ENCODE data around the gene ANKRD53. TPM values are rescaled to one million over a fixed set of nuclear protein-coding genes. Genes with fewer than 3 reads are reported as not detected.
A peak's percentile ranks its signal among the peaks of the same experiment; 100 is the strongest.

Gene ANKRD53
- polyA plus RNA-seq, 1 of the 3 experiments (the other 2 are of a cell fraction) = 0.58 TPM

GRCh38 chr2:71001981-71002570 lies 23.6 kb downstream of the ANKRD53 start:
- ChIA-PET CTCF (interaction anchor here (0.9 to 2.2 kb wide), 13 partner anchors 9 to 155 kb away, joined by 3 to 15 read pairs (median 4); partner anchors contain the start of genes ANKRD53 and NAGK), POLR2A (interaction anchor here (1.6 kb wide), 1 partner anchor 66 kb away, joined by 8 read pairs; the partner anchor contains the start of gene NAGK)
- H3K9me2 ChIP-seq = no peaks in the 10 kb centered on the region
- H2AFZ ChIP-seq (ENCODE audit: low read depth) = no peak overlapping the region
- no peak for TF ChIP-seq TCF12 (IDR thresholded peaks at IDR 0.05)
- no peak for TF ChIP-seq ELF1 (IDR thresholded peaks at IDR 0.05)
- TF ChIP-seq, protein P1, sequence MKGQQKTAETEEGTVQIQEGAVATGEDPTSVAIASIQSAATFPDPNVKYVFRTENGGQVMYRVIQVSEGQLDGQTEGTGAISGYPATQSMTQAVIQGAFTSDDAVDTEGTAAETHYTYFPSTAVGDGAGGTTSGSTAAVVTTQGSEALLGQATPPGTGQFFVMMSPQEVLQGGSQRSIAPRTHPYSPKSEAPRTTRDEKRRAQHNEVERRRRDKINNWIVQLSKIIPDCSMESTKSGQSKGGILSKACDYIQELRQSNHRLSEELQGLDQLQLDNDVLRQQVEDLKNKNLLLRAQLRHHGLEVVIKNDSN (IDR thresholded peaks at IDR 0.05; ENCODE audit: borderline replicate concordance, low read depth) = no peak
- TF ChIP-seq RFX5 (IDR thresholded peaks at IDR 0.05; ENCODE audit: low read length) = no peak
- no peak for TF ChIP-seq MEF2A (IDR thresholded peaks at IDR 0.05; ENCODE audit: borderline replicate concordance, low read depth)
- TF ChIP-seq FOSL2 (IDR thresholded peaks at IDR 0.05; ENCODE audit: borderline replicate concordance, low read depth) = no peak
- no peak for TF ChIP-seq YY1 (IDR thresholded peaks at IDR 0.05; ENCODE audit: low read depth)
- TF ChIP-seq EP300 (IDR thresholded peaks at IDR 0.05; ENCODE audit: borderline replicate concordance in 1 of 2, low read depth in 1 of 2, low read length in 1 of 2) = no peak
- TF ChIP-seq SMC3 (IDR thresholded peaks at IDR 0.05; ENCODE audit: low read depth, low read length) = no peak
- no peak for TF ChIP-seq FOXJ3 (CRISPR knock-in tag; IDR thresholded peaks at IDR 0.05)
- no peak for TF ChIP-seq FOXM1 (IDR thresholded peaks at IDR 0.05; ENCODE audit: low read depth)
- no peak for TF ChIP-seq TEAD4 (IDR thresholded peaks at IDR 0.05; ENCODE audit: borderline replicate concordance, insufficient read depth)
- no peak for TF ChIP-seq NFIC (IDR thresholded peaks at IDR 0.05; ENCODE audit: borderline replicate concordance)
- TF ChIP-seq, protein P2, sequence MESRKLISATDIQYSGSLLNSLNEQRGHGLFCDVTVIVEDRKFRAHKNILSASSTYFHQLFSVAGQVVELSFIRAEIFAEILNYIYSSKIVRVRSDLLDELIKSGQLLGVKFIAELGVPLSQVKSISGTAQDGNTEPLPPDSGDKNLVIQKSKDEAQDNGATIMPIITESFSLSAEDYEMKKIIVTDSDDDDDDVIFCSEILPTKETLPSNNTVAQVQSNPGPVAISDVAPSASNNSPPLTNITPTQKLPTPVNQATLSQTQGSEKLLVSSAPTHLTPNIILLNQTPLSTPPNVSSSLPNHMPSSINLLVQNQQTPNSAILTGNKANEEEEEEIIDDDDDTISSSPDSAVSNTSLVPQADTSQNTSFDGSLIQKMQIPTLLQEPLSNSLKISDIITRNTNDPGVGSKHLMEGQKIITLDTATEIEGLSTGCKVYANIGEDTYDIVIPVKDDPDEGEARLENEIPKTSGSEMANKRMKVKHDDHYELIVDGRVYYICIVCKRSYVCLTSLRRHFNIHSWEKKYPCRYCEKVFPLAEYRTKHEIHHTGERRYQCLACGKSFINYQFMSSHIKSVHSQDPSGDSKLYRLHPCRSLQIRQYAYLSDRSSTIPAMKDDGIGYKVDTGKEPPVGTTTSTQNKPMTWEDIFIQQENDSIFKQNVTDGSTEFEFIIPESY (IDR thresholded peaks at IDR 0.05; ENCODE audit: borderline replicate concordance, low read depth) = no peak
- TF ChIP-seq, protein P3, sequence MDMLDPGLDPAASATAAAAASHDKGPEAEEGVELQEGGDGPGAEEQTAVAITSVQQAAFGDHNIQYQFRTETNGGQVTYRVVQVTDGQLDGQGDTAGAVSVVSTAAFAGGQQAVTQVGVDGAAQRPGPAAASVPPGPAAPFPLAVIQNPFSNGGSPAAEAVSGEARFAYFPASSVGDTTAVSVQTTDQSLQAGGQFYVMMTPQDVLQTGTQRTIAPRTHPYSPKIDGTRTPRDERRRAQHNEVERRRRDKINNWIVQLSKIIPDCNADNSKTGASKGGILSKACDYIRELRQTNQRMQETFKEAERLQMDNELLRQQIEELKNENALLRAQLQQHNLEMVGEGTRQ (IDR thresholded peaks at IDR 0.05; ENCODE audit: borderline replicate concordance, low read depth, low read length) = no peak
- TF ChIP-seq, protein P4, sequence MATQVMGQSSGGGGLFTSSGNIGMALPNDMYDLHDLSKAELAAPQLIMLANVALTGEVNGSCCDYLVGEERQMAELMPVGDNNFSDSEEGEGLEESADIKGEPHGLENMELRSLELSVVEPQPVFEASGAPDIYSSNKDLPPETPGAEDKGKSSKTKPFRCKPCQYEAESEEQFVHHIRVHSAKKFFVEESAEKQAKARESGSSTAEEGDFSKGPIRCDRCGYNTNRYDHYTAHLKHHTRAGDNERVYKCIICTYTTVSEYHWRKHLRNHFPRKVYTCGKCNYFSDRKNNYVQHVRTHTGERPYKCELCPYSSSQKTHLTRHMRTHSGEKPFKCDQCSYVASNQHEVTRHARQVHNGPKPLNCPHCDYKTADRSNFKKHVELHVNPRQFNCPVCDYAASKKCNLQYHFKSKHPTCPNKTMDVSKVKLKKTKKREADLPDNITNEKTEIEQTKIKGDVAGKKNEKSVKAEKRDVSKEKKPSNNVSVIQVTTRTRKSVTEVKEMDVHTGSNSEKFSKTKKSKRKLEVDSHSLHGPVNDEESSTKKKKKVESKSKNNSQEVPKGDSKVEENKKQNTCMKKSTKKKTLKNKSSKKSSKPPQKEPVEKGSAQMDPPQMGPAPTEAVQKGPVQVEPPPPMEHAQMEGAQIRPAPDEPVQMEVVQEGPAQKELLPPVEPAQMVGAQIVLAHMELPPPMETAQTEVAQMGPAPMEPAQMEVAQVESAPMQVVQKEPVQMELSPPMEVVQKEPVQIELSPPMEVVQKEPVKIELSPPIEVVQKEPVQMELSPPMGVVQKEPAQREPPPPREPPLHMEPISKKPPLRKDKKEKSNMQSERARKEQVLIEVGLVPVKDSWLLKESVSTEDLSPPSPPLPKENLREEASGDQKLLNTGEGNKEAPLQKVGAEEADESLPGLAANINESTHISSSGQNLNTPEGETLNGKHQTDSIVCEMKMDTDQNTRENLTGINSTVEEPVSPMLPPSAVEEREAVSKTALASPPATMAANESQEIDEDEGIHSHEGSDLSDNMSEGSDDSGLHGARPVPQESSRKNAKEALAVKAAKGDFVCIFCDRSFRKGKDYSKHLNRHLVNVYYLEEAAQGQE (IDR thresholded peaks at IDR 0.05; ENCODE audit: low read depth, low read length) = no peak
- no peak for TF ChIP-seq RXRA (IDR thresholded peaks at IDR 0.05; ENCODE audit: borderline replicate concordance, low read depth)
- no peak for TF ChIP-seq RAD21 (IDR thresholded peaks at IDR 0.05; ENCODE audit: low read length)
- TF ChIP-seq EZH2phosphoT487 (IDR thresholded peaks at IDR 0.05; ENCODE audit: borderline replicate concordance, low read depth) = no peak
- TF ChIP-seq POLR2AphosphoS5 (IDR thresholded peaks at IDR 0.05; ENCODE audit: low read depth, low read length) = no peak
- 56% methylated on average over 9 of the region's 11 CpGs for WGBS (ENCODE audit: low lambda C conversion rate)
- no peaks in the 10 kb centered on the region for H4K20me1 ChIP-seq (ENCODE audit: insufficient read depth)
- no peaks in the 10 kb centered on the region for H3K9me3 ChIP-seq
- no peak overlapping the region for H3K4me2 ChIP-seq
- H3K4me1 ChIP-seq (ENCODE audit: control insufficient read depth in 1 of 2, insufficient read depth in 2 of 2, low read depth in 1 of 2, low read length in 1 of 2) = peaks cover 0 to 3% of the 10 kb centered on the region in 2 experiments; a peak in 1 of 4 replicates
- no peak overlapping the region for H3K4me3 ChIP-seq (ENCODE audit: low read depth in 2 of 2, low read length in 1 of 2)
- no peaks in the 10 kb centered on the region; the same call in 1 of the 2 replicates for H3K27me3 ChIP-seq (ENCODE audit: insufficient read depth)
- DNase-seq = peak; percentile 32
- H3K79me2 ChIP-seq (ENCODE audit: insufficient read depth) = no peaks in the 10 kb centered on the region
- no peaks in the 10 kb centered on the region for H3K36me3 ChIP-seq (replicated peaks in 1 of 2; ENCODE audit: control insufficient read depth in 1 of 2, insufficient read depth in 2 of 2, low read length in 1 of 2)
- H3F3A ChIP-seq (replicated peaks; ENCODE audit: insufficient read depth) = no peaks in the 10 kb centered on the region
- H3K9ac ChIP-seq = no peak overlapping the region
- no peak overlapping the region for H3K27ac ChIP-seq (ENCODE audit: low read depth in 2 of 2, low read length in 1 of 2)
